Calu3 (cell line): Measurements from ENCODE around the gene NOX5. TPM values are rescaled to one million over a fixed set of nuclear protein-coding genes. Genes with fewer than 3 reads are reported as not detected.
A peak's percentile ranks its signal among the peaks of the same experiment; 100 is the strongest.

Experiments used
- BruUV-seq: library from RNA; stranded (reverse); fragments of 400-500 nt; replicated peaks from 2 replicates; lab custom pipeline; 2021; lab: Mats Ljungman, UMichigan
- CTCF ChIA-PET: fragments of 300-600 bp; sonication (Branson Sonifier 250); formaldehyde crosslinking; loops from one replicate; lab custom pipeline; 2022; ENCODE audit warnings: antibody characterized with exemption; lab: Charles Lee
- DNase-seq: peaks from one replicate; pipeline ENCODE4 v3.0.0; 2022
- H3K27ac Mint-ChIP-seq: one replicate; pipeline ENCODE4 v1.8.0; 2022; ENCODE audit warnings: mixed read lengths; ENCODE audit not compliant: unreplicated experiment
- H3K27me3 Mint-ChIP-seq: one replicate; pipeline ENCODE4 v1.8.0; 2022; ENCODE audit warnings: mixed read lengths; ENCODE audit not compliant: unreplicated experiment
- H3K36me3 Mint-ChIP-seq: one replicate; pipeline ENCODE4 v1.8.0; 2022; ENCODE audit warnings: mild to moderate bottlenecking, moderate library complexity, mixed read lengths; ENCODE audit not compliant: insufficient read depth, unreplicated experiment
- H3K4me1 Mint-ChIP-seq: one replicate; pipeline ENCODE4 v1.8.0; 2022; ENCODE audit warnings: mild to moderate bottlenecking, low read depth, mixed read lengths; ENCODE audit not compliant: unreplicated experiment
- H3K4me3 Mint-ChIP-seq: one replicate; pipeline ENCODE4 v1.8.0; 2022; ENCODE audit warnings: mild to moderate bottlenecking, low read depth, moderate library complexity, mixed read lengths; ENCODE audit not compliant: unreplicated experiment
- H3K9me3 Mint-ChIP-seq: one replicate; pipeline ENCODE4 v1.8.0; 2022; ENCODE audit warnings: low read depth, mixed read lengths; ENCODE audit not compliant: unreplicated experiment
- intact Hi-C: fragments of 100-400 bp; cut with micrococcal nuclease; formaldehyde crosslinking; loops from one replicate; pipeline ENCODE4 v1.10.0; 2022; ENCODE audit not compliant: unreplicated experiment
- total RNA-seq: library from RNA; stranded (reverse); gene quantifications from 2 replicates; pipeline ENCODE4 v1.2.3, GENCODE V29; 2022
- TF ChIP-seq, protein P1 (sequence below): fragments of 200-600 bp; IDR thresholded peaks from one replicate; pipeline ENCODE4 v1.8.0; 2022; ENCODE audit warnings: antibody characterized with exemption; ENCODE audit not compliant: unreplicated experiment

NOX5 gene
- total RNA-seq, 1 experiment from 2014 or later, result 0.14 TPM

DNA sequence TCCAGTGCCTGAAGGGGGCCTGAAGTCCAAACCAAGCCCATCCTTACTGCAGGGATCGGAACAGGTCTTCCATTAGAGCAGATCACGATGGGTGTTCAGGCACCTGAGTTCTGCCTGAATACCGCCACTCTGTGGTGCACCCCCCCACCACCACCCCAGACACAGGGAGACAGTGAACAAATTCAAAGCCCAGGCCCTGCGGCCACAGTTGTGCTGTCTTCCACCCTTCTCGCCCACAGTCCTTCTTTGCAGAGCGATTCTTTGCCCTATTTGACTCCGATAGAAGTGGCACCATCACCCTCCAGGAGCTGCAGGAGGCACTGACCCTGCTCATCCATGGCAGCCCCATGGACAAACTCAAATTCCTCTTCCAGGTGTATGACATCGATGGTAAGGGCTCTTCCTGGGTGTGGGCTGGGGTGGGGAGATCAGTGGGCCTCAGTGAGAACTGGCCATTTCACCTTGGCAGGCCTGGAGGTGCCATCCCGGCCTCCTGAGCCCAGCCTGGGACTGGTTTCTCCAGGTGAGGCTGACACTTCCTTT, 13.6 kb downstream of the NOX5 start:
- intact Hi-C loops, result no loop called here

DNA sequence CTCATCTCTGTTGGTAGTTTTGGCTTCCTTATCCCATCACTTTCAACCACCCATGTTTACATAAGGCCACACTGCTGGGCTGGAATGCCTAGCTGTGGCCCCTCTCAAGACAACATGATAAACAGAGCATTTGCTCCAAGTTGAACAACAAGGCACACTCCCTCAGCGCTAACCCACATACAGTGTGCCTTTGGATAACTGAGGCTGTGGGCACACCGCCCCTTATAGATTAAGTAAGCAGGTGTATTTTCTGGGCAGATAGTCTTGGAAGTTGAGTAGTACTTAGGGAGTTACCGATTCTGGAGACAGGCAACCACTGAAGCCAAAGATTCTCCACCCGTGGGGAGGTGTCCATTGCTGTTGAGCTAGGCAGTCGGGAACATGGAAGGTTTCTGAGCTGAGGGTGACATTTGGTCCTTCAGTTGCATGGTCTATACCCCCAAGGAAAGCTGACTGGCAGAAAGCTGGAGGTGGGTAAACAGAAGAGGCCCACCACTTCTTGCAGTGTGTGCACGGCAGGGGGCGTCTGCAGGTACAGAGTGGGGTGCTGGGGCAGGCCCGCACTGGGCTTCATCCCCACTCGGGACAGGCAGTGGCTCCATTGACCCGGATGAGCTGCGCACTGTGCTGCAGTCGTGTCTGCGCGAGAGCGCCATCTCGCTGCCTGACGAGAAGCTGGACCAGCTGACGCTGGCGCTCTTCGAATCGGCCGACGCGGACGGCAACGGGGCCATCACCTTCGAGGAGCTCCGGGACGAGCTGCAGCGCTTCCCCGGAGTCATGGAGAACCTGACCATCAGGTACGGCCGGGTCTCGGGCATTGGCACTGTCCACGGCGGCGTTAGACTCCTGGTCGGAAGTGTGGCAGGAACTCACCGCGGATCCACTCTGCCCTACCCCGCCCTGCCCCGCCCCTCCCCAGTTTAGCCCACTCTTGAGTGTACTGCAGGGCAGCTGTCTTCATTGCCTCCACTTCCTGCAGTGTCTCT, 16.8 kb downstream of the NOX5 start:
- Mint-ChIP-seq H3K36me3 (no peaks in the 10 kb centered on the region), H3K4me1 (peaks cover 20% of the 10 kb centered on the region), H3K9me3 (no peaks in the 10 kb centered on the region), H3K27ac (no peak overlapping the region), H3K4me3 (peak overlapping the region; percentile 63), H3K27me3 (peaks cover 13% of the 10 kb centered on the region)
- intact Hi-C loops, result no loop called here
- CTCF ChIA-PET, result interaction anchor here (0.6 to 1.3 kb wide), 15 partner anchors 9 to 915 kb away, joined by 3 to 9 read pairs (median 4); partner anchors contain the start of genes GLCE and NOX5
- TF ChIP-seq, protein P1, sequence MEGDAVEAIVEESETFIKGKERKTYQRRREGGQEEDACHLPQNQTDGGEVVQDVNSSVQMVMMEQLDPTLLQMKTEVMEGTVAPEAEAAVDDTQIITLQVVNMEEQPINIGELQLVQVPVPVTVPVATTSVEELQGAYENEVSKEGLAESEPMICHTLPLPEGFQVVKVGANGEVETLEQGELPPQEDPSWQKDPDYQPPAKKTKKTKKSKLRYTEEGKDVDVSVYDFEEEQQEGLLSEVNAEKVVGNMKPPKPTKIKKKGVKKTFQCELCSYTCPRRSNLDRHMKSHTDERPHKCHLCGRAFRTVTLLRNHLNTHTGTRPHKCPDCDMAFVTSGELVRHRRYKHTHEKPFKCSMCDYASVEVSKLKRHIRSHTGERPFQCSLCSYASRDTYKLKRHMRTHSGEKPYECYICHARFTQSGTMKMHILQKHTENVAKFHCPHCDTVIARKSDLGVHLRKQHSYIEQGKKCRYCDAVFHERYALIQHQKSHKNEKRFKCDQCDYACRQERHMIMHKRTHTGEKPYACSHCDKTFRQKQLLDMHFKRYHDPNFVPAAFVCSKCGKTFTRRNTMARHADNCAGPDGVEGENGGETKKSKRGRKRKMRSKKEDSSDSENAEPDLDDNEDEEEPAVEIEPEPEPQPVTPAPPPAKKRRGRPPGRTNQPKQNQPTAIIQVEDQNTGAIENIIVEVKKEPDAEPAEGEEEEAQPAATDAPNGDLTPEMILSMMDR, result peak; percentile 67
- BruUV-seq, result no TSS peak
- peak; percentile 66 for DNase-seq

More for the DNA sequence above, 13.6 kb downstream of the NOX5 start:
- no peak for DNase-seq
- Mint-ChIP-seq H3K9me3 (no peaks in the 10 kb centered on the region), H3K27me3 (peaks cover 13% of the 10 kb centered on the region), H3K36me3 (no peaks in the 10 kb centered on the region), H3K27ac (no peak overlapping the region), H3K4me3 (no peak overlapping the region), H3K4me1 (peaks cover 11% of the 10 kb centered on the region)
- BruUV-seq, result no TSS peak
- CTCF ChIA-PET, result no interaction called here
- TF ChIP-seq, protein P1, result no peak

DNA sequence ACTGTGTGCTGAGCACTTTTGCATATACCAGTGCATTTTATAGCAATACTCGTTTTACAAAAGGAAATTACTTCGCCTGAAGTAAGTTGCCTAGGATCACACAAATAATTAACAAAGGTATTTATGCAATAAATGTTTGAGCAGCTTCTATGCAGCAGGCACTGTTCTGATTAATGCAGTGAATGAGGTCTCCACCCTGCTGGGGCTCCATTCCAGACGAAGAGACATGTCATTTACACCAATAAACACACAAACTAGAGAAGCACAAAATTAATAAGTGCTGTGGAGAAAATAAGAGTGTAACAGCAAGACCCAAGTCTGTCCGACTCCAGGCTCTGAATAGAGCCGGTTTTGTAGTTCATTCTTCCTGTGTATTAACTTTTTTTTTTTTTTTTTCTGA, 17.5 kb downstream of the NOX5 start:
- DNase-seq, result no peak
- H3K4me1 Mint-ChIP-seq, result peaks cover 20% of the 10 kb centered on the region
- no TSS peak for BruUV-seq
- CTCF ChIA-PET, result interaction anchor here (0.6 to 1.3 kb wide), 17 partner anchors 9 to 914 kb away, joined by 3 to 9 read pairs (median 4); partner anchors contain the start of genes GLCE and NOX5
- peak overlapping the region; percentile 63 for H3K4me3 Mint-ChIP-seq
- intact Hi-C loops, result no loop called here
- no peaks in the 10 kb centered on the region for H3K9me3 Mint-ChIP-seq
- no peaks in the 10 kb centered on the region for H3K36me3 Mint-ChIP-seq
- H3K27me3 Mint-ChIP-seq, result peaks cover 16% of the 10 kb centered on the region
- TF ChIP-seq, protein P1, result no peak
- H3K27ac Mint-ChIP-seq, result no peak overlapping the region

DNA sequence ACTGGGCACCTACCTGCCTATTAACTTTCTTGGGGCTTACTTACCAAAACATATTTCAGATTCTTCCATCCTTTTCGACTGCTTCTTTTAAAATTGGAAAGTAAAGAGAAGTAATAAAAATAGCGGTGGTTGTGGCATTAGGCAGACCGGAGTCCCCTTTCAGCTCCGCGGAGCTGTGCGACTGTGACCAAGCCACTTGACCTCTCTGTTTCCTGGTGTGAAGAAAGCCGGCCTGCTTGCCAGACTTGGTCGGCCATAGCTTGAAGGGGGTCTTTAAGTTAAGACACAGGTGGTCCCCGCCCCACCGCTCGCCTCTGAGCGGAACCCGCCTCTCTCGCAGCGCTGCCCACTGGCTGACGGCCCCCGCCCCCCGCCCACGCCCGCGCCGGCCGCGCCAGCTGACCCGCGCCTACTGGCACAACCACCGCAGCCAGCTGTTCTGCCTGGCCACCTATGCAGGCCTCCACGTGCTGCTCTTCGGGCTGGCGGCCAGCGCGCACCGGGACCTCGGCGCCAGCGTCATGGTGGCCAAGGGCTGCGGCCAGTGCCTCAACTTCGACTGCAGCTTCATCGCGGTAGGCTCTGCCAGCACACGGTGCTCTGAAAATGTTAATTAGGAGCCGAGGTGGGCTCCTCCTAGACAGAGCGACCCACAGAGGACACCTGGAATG, 18.3 kb downstream of the NOX5 start:
- Mint-ChIP-seq H3K4me3 (peak overlapping the region; percentile 63), H3K27ac (no peak overlapping the region), H3K36me3 (no peaks in the 10 kb centered on the region), H3K9me3 (no peaks in the 10 kb centered on the region), H3K27me3 (peaks cover 21% of the 10 kb centered on the region), H3K4me1 (peaks cover 20% of the 10 kb centered on the region)
- intact Hi-C loops, result no loop called here
- BruUV-seq, result no TSS peak
- CTCF ChIA-PET, result interaction anchor here (0.6 to 1.2 kb wide), 3 partner anchors 8 to 1475 kb away, joined by 3 to 8 read pairs (median 4); no protein-coding TSS in a partner anchor
- TF ChIP-seq, protein P1, result no peak
- DNase-seq, result no peak
